HG03064 (cell line): ENCODE results near the gene KIF13A.
"Not testable (repeated sequence)": the region's sequence is repeated elsewhere in the genome, so short reads cannot be mapped to it uniquely, and the experiment has no call there.

Source experiments
- ATAC-seq: cut with Tn5 transposase; IDR thresholded peaks from one replicate; pipeline ENCODE4 v1.9.1; 2021; ENCODE audit warnings: low read depth; ENCODE audit not compliant: unreplicated experiment

The KIF13A gene

DNA sequence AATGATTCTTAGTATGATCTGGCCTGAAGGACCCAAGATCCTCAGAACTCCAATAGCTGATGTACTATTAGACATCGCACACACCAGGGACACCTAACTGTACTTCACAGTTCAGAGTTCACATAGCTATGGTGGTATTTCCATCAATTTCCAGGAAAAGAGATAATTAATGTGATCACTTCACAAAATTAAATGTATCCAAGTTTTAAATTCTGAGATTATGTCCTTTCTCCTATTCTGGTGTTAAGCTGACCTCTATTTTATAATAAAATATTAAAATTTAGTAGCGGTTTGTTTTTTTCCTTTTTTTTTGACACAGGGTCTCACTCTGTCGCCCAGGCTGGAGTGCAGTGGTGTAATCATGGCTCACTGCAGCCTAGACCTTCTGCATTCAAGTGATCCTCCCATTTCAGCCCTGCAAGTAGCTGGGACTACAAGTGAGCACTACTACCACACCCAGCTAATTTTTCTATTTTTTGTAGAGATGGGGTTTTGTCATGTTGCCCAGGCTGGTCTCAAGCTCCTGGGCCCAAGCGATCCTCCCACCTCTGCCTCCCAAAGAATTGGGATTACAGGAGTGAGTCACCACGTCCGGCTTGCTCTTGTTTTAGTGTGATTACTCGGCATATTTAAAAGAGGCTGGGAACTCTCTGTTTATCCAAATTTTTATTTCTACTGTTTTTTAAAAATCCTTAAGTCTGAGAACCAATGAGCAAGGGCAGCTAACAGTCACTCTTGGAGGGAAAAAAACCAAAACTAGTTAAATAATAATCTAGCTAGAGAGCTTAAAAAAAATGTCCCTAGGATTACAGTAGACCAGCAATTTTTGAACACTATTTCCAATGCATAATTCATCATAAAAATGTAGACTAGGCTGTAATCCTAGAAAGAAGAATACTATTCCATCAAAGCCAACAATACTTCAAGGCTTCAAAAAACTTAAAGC is 16.0 kb downstream of the KIF13A start:
- ATAC-seq, result no peak

DNA sequence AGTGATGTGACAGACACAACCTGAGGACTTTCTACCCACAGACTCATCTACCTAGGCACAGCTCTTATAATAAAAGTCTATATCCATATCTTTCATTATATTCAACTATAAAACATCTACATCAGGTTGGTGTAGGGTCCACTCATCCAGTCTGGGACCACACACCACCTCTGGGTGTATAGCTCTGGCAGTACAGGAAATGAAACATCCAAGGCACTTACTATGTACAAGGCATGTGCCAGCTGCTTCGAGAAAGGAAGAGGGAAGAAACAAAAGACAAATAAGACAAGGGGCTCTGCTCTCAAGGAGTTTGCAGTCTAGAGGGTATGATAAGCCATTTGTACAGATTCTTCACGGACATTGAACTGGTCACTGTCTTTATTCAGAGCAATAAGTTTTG is 18.6 kb downstream of the KIF13A start:
- no peak for ATAC-seq

DNA sequence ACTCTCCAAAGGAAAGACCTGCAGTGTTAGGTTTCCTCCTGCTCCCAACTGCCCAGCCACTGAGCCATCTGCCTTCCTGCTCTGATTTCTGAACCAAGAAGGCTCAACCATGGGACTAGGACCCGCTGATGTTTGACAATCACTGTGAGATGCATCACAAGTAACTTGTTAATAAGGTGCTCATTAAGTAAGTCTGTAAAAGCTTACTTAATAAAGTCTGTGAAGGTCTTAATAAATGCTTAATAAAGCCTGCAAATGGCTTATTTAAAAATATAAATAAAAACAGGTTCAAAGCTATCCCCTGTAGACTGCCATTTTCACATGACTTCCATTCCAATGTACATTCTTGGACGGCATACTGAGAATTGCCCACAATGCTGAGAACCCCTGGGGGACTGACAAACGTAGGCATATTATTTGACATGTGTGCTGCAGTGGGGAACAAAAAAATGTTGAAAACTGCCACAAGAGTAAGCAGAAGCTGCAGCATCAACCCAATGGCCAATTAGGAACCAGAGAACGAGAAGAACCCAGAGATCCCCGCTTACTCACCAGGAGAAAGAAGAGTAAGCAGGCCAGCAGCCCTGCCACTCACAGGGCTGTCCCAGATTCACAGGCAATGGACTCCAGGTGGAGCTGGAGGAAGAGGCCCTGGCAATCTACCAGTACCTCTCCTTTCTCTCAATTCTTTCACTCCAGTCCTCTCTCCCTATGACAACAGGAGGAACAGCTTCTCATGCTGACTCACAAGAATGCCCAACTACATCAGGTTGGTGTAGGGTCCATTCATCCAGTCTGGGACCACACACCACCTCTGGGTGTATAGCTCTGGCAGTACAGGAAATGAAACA is 19.5 kb downstream of the KIF13A start:
- no peak for ATAC-seq

DNA sequence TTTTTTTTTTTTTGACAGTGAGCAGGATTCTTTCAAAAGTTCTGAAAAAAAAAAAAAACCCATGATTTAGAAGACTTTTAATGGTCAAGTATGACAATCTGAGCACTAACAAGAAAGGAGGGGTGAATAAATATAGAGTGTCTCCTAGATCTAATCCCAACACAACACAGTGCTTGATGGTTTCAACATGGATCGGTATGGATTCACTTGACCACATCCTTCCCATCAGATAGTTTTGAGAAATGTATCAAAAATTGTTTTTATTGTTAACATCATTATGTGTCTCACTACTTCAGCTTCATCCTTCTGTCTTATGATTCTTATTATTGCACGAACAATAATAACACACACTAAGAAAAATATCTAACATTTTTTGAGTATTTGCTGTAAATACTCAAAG is 21.0 kb downstream of the KIF13A start:
- no peak for ATAC-seq

DNA sequence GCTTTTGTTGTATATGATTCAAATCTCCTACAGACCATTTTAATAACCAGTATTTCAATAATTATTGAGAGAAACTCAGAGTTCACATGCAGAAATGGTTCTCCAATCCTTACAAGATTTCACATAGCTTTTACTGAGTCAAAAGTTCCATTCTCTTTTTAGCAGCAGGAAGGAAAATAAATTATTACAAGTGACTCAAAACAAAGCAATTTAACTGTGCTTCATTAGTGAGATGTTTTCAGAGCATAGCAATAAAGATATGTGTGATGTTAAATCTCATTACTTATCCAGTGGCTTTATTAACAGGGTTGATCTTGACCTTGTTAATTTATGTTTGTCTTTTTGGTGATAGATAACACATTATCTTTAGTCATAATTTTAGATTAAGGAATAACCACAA is 22.0 kb downstream of the KIF13A start:
- ATAC-seq, result no peak

DNA sequence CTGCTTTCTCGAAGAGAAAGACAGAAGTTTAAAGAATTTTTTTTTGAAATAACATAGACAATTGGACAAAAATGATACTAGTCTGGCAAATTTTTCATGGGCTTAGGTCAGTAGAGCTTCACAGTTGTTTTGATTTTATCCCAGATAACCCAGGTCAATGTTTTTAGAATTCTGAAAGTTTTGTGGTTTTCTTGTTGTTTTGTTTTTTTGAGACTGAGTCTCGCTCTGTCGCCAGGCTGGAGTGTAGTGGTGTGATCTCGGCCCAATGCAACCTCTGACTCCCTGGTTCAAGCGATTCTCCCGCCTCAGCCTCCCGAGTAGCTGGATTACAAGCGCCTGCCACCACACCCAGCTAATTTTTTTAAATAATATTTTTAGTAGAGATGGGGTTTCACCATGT is 22.8 kb downstream of the KIF13A start:
- ATAC-seq, result no peak

DNA sequence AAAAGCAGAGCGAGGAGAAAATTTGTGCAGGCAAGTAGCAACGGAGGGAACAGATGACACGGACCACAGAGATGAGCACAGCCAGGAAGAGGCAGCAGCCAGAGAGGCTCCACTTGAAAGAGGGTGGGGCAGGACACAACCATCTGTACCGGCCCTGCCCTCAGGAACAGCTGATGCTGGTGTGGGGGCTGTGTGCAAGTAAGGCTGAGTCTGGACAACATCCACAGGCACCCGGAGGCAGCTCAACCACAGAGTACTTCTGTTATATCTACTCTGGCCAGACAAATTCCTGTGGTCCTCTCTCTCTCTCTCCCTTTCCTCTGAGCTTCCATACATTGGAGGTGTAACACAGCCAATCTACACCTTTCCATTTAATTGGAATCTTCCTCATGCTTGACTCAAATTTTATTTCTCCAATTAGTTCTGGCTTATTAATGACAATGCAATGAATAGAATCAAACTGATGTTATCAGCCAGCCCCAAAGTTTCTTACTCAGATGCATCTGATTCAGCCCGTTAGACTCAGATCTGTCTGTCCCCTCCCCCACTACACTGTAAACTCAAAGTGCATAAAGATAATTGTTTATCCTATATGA is 24.9 kb downstream of the KIF13A start:
- no peak for ATAC-seq

DNA sequence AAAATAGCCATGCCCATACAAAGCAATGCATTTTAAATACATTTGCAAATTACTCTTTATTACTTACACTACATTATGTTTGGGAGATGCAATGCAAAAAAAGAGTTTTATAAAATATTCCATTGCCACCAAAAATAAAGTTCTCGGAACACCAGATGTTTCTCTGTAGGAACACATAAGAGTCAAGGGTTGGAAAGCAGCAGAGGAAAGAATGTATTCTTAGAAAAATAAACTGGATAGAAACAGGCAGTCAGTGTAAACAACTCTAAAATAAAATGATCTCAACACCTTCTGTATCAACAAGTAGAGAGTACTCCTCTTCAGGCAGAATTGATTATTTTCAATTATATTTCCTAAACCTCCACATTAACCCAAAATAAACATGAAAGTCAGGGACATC is 28.1 kb downstream of the KIF13A start:
- no peak for ATAC-seq

DNA sequence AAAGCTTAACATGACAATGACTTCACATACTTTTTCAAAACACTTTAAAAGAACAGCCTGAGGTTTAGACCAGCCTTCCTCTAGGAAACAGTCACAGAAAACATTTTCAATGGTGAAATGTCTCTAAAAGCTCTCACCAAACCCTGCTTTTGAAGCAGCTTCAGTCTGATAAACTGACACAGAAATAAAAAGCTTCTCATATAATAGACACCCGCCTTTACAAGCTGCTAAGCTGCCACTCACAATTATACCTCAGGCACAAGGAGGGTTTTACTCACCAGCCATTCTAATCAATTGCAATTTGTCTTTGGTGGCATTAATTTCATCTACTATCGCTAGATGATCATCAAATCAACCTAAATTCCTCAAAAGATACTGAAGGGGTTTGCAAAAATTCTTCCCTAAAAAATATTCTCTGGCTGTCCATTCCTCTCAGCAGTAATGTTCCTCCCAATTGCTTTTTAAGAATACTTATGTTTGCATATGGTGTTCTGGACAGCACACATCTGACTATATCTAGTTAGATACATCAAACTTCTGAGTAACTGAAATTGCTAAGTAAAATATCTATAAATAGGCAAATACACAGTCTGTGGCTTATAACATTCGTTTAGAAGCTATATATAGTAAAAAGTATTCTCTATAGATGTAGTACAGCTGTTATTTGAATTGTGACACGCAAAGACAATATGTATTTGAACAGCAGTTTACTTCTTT is 29.4 kb downstream of the KIF13A start:
- ATAC-seq, result no peak

DNA sequence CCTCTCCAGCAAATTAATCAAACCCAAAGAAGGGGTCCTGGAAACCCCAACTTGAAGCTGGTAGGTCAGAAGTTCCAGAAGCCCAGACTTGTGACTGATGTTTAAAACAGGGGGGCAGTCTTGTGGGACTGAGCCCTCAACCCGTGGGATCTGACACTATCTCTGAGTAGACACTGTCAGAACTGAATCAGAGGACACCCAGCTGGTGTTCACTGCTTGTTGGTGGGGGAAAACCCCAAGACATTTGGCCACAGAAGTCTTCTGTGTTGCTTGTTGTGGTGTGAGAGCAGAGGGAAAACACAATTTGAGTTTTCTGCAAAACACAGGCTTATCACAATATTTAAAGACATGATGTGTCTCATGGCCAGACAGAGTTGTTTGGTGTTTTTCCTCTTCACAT is 29.9 kb downstream of the KIF13A start:
- ATAC-seq, result no peak

DNA sequence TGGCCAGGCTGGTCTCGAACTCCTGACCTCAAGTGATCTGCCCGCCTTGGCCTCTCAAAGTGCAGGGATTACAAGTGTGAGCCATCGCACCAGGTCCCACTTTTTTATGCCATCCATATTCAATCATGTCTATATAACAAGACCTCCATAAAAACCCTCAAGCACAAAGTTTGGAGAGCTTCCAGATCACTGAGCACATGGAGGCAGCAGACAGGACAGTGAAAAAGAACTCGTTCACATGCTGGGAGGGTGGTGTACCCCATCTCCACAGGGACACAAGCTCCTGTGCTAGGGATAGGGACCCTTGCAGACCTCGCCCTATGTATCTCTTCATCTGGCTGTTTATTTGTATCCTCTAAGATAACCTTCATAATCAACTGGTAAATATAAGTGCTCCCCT is 30.3 kb downstream of the KIF13A start:
- ATAC-seq, result no peak

DNA sequence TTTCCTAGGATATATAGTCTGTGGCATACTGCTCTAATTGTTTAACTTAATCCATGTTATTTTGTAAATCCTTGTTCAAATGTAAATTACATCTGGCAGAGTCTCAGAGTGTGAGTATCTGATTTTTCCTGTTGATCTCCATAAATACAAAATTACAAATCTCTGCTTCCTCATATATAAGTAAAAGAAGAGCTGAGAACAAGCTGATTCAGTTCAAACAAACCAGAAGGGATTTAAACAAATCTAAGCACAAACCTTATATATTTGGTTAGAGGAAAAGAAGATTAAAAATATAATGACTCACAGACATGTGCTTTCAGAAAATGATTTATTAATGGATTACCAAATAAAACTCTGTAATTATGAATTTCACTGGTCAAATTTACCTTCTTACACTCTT is 37.3 kb downstream of the KIF13A start:
- no peak for ATAC-seq

DNA sequence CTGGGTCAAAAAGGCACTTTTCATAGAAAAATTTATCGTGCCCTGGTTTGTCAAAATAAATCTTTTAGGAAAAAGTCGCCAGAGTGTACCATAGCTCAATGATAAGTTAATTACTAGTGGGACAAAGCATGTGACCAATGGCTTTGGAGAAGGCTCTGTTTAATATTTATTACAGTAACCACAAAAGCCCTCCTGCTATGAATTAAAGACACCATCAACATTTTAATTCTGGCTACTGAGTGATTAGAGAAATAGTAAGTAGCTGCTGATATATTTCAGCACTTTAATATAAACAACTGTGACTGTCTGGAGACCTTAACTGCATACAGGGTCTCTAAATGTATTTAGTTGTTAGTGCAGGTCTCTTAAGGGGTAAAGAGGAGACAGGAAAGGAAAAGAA is 38.3 kb downstream of the KIF13A start:
- no peak for ATAC-seq

DNA sequence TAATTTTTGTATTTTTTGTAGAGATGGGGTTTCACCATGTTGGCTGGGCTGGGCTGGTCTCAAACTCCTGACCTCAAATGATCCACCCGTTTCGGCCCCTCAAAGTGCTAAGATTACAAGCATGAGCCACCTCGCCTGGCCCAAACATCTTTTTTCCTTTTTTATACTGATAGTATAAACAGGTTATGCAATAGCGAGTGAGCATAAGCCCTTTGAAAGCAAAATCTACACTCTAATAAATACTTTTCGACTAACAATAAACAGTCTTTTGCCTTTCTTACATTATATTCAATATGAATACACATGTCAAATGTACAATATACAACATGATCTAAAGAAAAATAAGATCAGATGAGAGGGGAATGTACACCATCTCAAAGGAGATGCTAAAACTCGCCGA is 38.7 kb downstream of the KIF13A start:
- no peak for ATAC-seq

DNA sequence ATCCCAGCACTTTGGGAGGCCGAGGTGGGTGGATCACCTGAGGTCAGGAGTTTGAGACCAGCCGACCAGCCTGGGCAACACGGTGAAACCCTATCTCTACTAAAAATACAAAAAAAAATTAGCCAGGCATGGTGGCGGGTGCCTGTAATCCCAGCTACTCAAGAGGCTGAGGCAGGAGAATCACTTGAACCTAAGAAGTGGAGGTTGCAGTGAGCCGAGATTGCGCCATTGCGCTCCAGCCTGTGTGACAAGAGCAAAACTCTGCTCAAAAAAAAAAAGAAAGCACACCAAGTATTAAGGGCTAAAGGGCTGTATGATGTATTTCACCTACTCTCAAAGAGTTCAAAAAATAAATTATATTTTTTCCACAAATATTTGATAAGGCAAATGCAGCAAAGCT is 39.9 kb downstream of the KIF13A start:
- not testable (repeated sequence) for ATAC-seq

DNA sequence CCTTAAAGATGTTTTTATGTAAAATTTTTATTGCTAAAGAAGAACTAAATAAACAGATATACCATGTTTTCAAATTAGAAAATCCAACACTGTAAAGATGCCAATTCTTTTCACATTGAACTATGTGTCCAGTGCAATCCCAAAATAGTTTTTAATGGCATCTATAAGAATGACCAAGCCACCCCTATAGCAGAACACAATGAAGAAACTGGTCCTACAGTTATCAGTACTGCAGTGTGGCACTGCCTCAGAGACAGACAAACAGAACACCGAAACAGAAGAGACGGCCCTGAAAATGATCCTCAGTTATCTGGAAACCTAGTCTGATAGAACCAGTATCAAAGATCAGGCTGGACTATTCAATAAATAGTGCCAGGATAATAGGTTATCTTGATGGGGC is 41.9 kb downstream of the KIF13A start:
- no peak for ATAC-seq

DNA sequence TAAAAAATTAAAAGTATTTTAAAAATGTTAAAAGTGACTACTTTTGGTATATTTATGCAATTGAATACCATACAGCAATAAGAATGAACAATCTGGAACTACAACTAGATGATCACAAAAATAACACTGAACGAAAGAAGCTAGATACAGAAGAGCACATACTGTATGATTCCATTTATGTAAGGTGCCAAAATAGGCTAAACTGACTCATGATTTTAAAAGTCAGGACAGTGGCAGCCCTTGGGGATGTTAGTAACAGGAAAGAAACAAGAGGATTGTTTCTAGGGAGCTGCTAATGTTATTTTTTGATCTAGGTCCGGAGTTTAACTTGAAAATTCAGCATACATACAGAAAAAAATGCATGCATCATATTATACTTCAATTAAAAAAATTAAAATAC is 42.3 kb downstream of the KIF13A start:
- no peak for ATAC-seq

DNA sequence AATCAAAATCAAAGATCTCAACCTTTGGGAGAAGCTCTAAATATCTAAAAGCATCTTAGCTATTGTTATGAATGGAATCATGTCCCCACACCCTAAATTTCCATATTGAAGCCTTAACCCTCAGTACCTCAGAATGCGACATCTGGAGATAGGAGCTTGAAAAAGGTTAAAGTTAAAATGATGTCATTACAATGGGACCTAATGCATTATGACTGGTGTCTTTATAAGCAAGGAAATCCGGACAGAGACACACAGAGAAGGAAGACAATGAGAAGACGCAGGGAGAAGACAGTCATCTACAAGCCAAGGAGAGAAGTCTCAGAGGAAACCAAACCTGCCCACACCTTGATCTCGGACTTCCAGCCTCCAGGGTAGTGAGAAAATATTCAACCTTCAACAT is 46.1 kb downstream of the KIF13A start:
- no peak for ATAC-seq

DNA sequence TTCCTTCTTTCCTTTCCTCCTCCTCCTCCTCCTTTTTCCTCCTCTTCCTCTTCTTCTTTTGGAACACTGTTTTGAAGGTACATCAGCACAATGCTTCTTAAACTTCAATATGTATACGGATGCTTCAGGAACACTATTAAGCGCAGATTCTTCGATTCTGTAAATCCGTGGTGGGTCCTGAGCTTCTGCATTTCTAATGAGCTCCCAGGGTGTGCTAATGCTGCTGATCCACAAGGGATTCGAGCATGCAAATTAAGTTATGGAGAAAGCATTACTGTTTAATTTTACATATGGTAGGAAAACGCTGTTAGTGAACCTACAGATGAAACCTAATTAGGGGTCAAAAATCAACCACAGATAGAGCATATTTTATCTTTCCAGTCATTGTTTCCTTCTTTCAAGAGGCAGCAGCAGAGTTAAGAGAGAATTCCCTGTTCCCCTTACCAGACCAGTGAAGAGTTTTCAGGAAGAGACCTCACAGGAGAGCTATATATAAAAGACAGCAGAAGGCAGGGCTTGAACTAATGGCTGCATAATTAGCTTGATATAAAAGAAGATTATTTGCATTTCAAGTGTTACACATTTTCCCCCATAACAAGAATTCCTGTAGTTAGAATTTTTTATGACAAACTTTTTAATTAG is 47.2 kb downstream of the KIF13A start:
- no peak for ATAC-seq

DNA sequence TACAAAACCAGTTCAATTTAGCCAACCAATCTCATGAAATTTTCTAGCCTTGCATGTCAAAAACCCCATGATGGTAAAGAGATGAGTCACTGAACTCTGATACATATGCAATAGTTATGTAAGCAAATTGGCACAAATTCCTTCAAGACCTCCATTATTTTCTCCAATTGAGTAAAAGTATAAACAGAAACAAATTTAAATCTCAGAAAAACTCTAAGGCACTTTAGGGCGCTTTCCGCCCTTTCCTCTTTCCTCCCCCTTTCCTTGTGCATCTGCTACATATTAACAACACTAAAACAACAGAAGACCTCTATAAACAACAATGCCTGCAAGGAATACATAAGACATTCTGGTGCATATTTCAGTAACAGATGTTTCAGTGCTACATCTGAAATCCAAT is 48.5 kb downstream of the KIF13A start:
- ATAC-seq, result no peak
